HEK293 (cell line): ENCODE measurements around the gene HOXC10.

Experiments used
- CTCF ChIP-seq: fragments of 450-650 bp; formaldehyde crosslinking; IDR thresholded peaks from 2 replicates; pipeline ENCODE4 v1.5.1; 2016; ENCODE audit warnings: missing biosample characterization, missing genetic modification characterization
- HOXA7 ChIP-seq: sonication (generic); formaldehyde crosslinking; IDR thresholded peaks from 2 replicates; pipeline ENCODE4 v1.8.1; 2022; ENCODE audit warnings: missing genetic modification reagents, borderline replicate concordance
- KLF9 ChIP-seq: fragments of 450-650 bp; formaldehyde crosslinking; IDR thresholded peaks from 2 replicates; pipeline ENCODE4 v1.5.1; 2016; ENCODE audit warnings: missing biosample characterization, missing genetic modification characterization, low read depth
- OSR2 ChIP-seq: fragments of 450-650 bp; formaldehyde crosslinking; IDR thresholded peaks from 2 replicates; pipeline ENCODE4 v1.5.1; 2016; ENCODE audit warnings: missing biosample characterization, missing genetic modification characterization
- SALL2 ChIP-seq: fragments of 450-650 bp; formaldehyde crosslinking; IDR thresholded peaks from 2 replicates; pipeline ENCODE4 v1.5.0; 2017; ENCODE audit warnings: missing biosample characterization, mild to moderate bottlenecking, missing genetic modification characterization, borderline replicate concordance
- ZBTB26 ChIP-seq: fragments of 450-650 bp; formaldehyde crosslinking; optimal IDR thresholded peaks from 2 replicates; pipeline ENCODE3; 2016; ENCODE audit warnings: missing biosample characterization, mild to moderate bottlenecking, missing genetic modification characterization
- ZBTB6 ChIP-seq: fragments of 450-650 bp; formaldehyde crosslinking; IDR thresholded peaks from 2 replicates; pipeline ENCODE4 v1.5.1; 2017; ENCODE audit warnings: missing biosample characterization, missing genetic modification characterization
- ZNF266 ChIP-seq: fragments of 450-650 bp; formaldehyde crosslinking; IDR thresholded peaks from 2 replicates; pipeline ENCODE4 v1.5.1; 2016; ENCODE audit warnings: missing biosample characterization, missing genetic modification characterization, low read depth
- ZNF302 ChIP-seq: fragments of 450-650 bp; formaldehyde crosslinking; IDR thresholded peaks from 2 replicates; pipeline ENCODE4 v1.5.1; 2016; ENCODE audit warnings: missing biosample characterization, missing genetic modification characterization, low read depth
- ZNF335 ChIP-seq: fragments of 450-650 bp; formaldehyde crosslinking; conservative IDR thresholded peaks from 2 replicates; pipeline ENCODE4 v1.5.1; 2016; ENCODE audit warnings: missing biosample characterization, missing genetic modification characterization
- ZNF341 ChIP-seq: fragments of 450-650 bp; formaldehyde crosslinking; IDR thresholded peaks from 2 replicates; pipeline ENCODE4; 2016; ENCODE audit warnings: low read depth, missing biosample characterization, missing genetic modification characterization
- ZNF362 ChIP-seq: fragments of 450-650 bp; formaldehyde crosslinking; IDR thresholded peaks from 2 replicates; pipeline ENCODE4 v1.5.1; 2016; ENCODE audit warnings: missing biosample characterization, missing genetic modification characterization
- ZNF404 ChIP-seq: fragments of 450-650 bp; formaldehyde crosslinking; IDR thresholded peaks from 2 replicates; pipeline ENCODE4 v1.5.1; 2017; ENCODE audit warnings: missing biosample characterization, missing genetic modification characterization
- ZNF530 ChIP-seq: fragments of 450-650 bp; formaldehyde crosslinking; IDR thresholded peaks from 2 replicates; pipeline ENCODE4 v1.5.1; 2016; ENCODE audit warnings: low read depth, missing biosample characterization, missing genetic modification characterization
- ZNF558 ChIP-seq: fragments of 450-650 bp; formaldehyde crosslinking; IDR thresholded peaks from 2 replicates; pipeline ENCODE4 v1.5.1; 2016; ENCODE audit warnings: missing biosample characterization, missing genetic modification characterization
- ZNF621 ChIP-seq: fragments of 450-650 bp; formaldehyde crosslinking; IDR thresholded peaks from 2 replicates; pipeline ENCODE4 v1.5.1; 2017; ENCODE audit warnings: missing biosample characterization, missing genetic modification characterization
- ZNF623 ChIP-seq: fragments of 450-650 bp; formaldehyde crosslinking; IDR thresholded peaks from 2 replicates; pipeline ENCODE4 v1.5.1; 2016; ENCODE audit warnings: missing biosample characterization, missing genetic modification characterization
- ZNF624 ChIP-seq: fragments of 450-650 bp; formaldehyde crosslinking; IDR thresholded peaks from 2 replicates; pipeline ENCODE4 v1.5.1; 2017; ENCODE audit warnings: missing biosample characterization, missing genetic modification characterization
- ZNF654 ChIP-seq: fragments of 450-650 bp; formaldehyde crosslinking; IDR thresholded peaks from 2 replicates; pipeline ENCODE4 v1.5.1; 2016; ENCODE audit warnings: low read depth, missing biosample characterization, missing genetic modification characterization
- ZNF677 ChIP-seq: fragments of 450-650 bp; IDR thresholded peaks from 2 replicates; pipeline ENCODE4 v1.5.0; 2018; ENCODE audit warnings: missing biosample characterization, mild to moderate bottlenecking, missing genetic modification characterization, moderate library complexity
- ZNF701 ChIP-seq: fragments of 450-650 bp; formaldehyde crosslinking; IDR thresholded peaks from 2 replicates; pipeline ENCODE4 v1.5.1; 2016; ENCODE audit warnings: missing biosample characterization, missing genetic modification characterization
- ZSCAN30 ChIP-seq: fragments of 450-650 bp; IDR thresholded peaks from 2 replicates; pipeline ENCODE4 v1.5.1; 2018; ENCODE audit warnings: missing biosample characterization, mild to moderate bottlenecking, missing genetic modification characterization, moderate library complexity
- ZXDB ChIP-seq: fragments of 450-650 bp; formaldehyde crosslinking; IDR thresholded peaks from 2 replicates; pipeline ENCODE4 v1.5.1; 2016; ENCODE audit warnings: missing biosample characterization, missing genetic modification characterization
- TF ChIP-seq, protein P1 (sequence below): fragments of 450-650 bp; formaldehyde crosslinking; conservative IDR thresholded peaks from 2 replicates; pipeline ENCODE4 v1.5.1; 2016; ENCODE audit warnings: low read depth, missing biosample characterization, missing genetic modification characterization
- TF ChIP-seq, protein P2 (sequence below): fragments of 450-650 bp; formaldehyde crosslinking; IDR thresholded peaks from 2 replicates; pipeline ENCODE4 v1.5.1; 2016; ENCODE audit warnings: missing biosample characterization, missing genetic modification characterization

HOXC10 gene

GRCh38 chr12:54028314-54029201, 43.6 kb downstream of the HOXC10 start, which contains the start of gene HOXC6 (continued):
- peak; percentile 93 for TF ChIP-seq OSR2 (tag by site-specific recombination)
- no peak for TF ChIP-seq KLF9 (tag by site-specific recombination)
- TF ChIP-seq ZNF530 (tag by site-specific recombination): no peak
- TF ChIP-seq ZNF335: peak; percentile 84
- TF ChIP-seq ZNF558 (tag by site-specific recombination): no peak
- TF ChIP-seq ZNF677: no peak
- no peak for TF ChIP-seq ZBTB26 (tag by site-specific recombination)
- TF ChIP-seq ZNF341 (tag by site-specific recombination): peak; percentile 72
- TF ChIP-seq ZNF302 (tag by site-specific recombination): no peak
- TF ChIP-seq, protein P1, sequence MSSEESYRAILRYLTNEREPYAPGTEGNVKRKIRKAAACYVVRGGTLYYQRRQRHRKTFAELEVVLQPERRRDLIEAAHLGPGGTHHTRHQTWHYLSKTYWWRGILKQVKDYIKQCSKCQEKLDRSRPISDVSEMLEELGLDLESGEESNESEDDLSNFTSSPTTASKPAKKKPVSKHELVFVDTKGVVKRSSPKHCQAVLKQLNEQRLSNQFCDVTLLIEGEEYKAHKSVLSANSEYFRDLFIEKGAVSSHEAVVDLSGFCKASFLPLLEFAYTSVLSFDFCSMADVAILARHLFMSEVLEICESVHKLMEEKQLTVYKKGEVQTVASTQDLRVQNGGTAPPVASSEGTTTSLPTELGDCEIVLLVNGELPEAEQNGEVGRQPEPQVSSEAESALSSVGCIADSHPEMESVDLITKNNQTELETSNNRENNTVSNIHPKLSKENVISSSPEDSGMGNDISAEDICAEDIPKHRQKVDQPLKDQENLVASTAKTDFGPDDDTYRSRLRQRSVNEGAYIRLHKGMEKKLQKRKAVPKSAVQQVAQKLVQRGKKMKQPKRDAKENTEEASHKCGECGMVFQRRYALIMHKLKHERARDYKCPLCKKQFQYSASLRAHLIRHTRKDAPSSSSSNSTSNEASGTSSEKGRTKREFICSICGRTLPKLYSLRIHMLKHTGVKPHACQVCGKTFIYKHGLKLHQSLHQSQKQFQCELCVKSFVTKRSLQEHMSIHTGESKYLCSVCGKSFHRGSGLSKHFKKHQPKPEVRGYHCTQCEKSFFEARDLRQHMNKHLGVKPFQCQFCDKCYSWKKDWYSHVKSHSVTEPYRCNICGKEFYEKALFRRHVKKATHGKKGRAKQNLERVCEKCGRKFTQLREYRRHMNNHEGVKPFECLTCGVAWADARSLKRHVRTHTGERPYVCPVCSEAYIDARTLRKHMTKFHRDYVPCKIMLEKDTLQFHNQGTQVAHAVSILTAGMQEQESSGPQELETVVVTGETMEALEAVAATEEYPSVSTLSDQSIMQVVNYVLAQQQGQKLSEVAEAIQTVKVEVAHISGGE (tag by site-specific recombination): peak; percentile 25; the same call in 1 of the 2 replicates
- no peak for TF ChIP-seq HOXA7 (CRISPR knock-in tag)
- peak; percentile 91 for TF ChIP-seq ZSCAN30 (tag by site-specific recombination)
- TF ChIP-seq ZNF362: no peak
- no peak for TF ChIP-seq ZNF624 (tag by site-specific recombination)
- TF ChIP-seq ZNF621 (tag by site-specific recombination): no peak
- TF ChIP-seq CTCF (tag by site-specific recombination): no peak
- TF ChIP-seq ZNF623 (tag by site-specific recombination): no peak
- 0 out of 2 replicates have a peak, but pooled peaks have one; percentile 4 for TF ChIP-seq ZNF654 (tag by site-specific recombination)
- no peak for TF ChIP-seq SALL2 (tag by site-specific recombination)
- peak; percentile 95 for TF ChIP-seq ZXDB (tag by site-specific recombination)
- no peak for TF ChIP-seq ZNF404 (tag by site-specific recombination)
- no peak for TF ChIP-seq ZNF266 (tag by site-specific recombination)
- TF ChIP-seq, protein P2, sequence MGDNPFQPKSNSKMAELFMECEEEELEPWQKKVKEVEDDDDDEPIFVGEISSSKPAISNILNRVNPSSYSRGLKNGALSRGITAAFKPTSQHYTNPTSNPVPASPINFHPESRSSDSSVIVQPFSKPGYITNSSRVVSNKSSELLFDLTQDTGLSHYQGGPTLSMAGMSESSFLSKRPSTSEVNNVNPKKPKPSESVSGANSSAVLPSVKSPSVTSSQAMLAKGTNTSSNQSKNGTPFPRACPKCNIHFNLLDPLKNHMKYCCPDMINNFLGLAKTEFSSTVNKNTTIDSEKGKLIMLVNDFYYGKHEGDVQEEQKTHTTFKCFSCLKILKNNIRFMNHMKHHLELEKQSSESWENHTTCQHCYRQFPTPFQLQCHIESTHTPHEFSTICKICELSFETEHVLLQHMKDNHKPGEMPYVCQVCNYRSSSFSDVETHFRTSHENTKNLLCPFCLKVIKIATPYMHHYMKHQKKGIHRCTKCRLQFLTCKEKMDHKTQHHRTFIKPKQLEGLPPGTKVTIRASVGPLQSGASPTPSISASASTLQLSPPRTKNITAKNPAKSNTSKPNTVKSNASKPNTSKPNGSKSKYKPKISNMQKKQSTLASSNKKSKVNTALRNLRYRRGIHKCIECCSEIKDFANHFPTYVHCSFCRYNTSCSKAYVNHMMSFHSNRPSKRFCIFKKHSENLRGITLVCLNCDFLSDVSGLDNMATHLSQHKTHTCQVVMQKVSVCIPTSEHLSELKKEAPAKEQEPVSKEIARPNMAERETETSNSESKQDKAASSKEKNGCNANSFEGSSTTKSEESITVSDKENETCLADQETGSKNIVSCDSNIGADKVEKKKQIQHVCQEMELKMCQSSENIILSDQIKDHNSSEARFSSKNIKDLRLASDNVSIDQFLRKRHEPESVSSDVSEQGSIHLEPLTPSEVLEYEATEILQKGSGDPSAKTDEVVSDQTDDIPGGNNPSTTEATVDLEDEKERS (tag by site-specific recombination): no peak
- no peak for TF ChIP-seq ZBTB6 (tag by site-specific recombination)
- TF ChIP-seq ZNF701: no peak
